ENCODE measurements around the gene TMEM184A.

The TMEM184A gene

DNA sequence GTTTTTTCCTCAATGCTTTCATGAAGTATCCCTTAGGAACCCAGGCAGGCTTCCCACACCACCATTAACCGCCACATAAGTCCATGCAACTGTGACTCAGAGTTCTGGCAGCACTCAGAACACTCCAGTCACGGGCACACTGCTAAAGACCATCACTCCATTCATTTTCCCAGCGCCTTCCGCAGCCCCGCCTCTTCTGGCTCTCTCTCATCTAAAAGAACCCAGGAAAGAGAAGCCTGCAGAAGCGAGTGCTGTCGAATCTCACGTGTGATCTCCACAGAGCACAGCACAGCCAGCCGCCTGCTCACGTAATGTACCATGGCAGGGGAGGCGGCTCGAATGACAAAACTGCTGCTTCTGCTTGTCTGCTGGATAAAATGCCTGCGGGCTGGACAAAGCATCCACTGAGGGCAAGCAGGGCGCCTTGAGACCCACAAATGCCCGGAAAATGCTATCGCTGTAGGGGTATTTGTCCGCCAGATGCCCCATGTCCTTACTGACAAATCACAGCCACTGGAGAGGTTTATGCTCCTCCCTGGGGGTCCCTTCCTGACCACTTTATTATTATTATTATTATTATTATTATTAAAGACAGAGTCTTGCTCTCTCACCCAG lies 12.0 kb upstream of the TMEM184A start:
- no peak for DNase-seq (ENCODE audit: low read depth)

DNA sequence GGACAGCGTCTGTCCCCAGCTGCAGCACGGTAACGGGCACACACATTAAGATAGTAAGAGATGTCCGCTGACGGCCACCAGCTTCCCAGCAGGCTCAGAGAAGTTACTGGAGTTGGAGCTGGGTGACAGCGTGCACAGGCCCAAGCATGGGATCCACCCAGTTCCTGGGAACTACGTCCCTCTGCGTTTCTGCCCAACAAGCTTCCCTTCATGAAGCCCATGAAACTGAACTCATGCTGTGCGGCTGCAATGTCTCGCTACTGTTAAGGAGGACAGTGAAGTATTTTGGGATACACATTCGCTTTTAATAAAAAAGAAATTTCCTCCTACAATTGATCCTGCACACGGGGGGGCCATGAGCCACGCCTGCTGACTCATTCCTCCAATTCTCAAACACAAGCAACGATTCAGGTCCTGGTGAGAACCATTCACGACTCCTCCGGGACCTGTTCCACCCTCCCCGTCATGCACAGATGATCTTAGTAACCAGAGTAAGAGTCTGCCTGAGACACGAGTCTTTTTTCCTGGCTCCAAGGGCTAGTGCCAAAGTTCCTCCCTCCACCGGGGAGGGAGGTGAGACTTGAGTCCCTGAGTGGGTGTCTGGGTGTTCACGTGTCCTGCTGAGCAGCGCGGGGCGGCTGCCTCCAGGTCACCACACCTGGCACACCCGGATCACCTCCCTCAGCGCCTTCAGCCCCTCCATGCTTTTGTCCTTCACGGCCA lies 11.2 kb upstream of the TMEM184A start:
- DNase-seq (ENCODE audit: low read depth): peak; percentile 45

DNA sequence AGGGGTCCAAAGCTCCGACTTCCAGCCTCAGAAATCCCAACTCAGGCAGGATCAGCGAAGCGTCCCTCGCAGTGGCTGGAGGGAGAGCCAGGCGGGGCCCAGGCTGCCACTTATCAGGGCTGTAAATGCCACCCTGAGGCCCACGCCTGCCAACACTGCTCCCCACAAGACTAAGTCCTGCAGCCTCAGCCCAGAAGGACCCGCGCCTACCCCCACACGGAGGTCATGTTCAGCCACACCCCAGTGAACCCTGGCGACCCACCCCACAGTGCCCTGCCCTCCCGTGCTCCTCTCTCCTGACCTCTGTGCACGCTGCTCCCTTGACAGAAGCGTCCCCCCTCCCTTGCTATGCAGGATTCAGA lies 10.7 kb upstream of the TMEM184A start:
- no peak for DNase-seq (ENCODE audit: low read depth)

DNA sequence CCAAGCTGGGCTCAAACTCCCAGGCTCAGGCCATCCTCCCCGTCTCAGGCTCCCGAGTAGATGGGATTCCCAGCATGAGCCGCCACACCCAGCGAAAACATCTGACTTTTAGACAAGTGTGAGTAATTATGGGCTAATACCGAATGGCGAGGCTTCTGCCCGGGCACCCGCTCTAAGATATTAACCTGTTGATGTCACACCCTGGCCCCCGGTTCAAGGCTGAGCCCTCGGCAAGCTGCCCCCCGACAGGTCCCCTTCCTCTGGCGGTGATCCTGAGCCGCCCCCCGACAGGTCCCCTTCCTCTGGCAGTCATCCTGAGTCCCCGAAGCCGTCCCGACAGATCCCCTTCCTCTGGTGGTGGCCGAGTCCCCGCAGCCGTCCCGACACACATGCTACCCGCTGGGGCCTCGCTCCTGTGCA lies 8.6 kb upstream of the TMEM184A start:
- no peak for DNase-seq (ENCODE audit: low read depth)

DNA sequence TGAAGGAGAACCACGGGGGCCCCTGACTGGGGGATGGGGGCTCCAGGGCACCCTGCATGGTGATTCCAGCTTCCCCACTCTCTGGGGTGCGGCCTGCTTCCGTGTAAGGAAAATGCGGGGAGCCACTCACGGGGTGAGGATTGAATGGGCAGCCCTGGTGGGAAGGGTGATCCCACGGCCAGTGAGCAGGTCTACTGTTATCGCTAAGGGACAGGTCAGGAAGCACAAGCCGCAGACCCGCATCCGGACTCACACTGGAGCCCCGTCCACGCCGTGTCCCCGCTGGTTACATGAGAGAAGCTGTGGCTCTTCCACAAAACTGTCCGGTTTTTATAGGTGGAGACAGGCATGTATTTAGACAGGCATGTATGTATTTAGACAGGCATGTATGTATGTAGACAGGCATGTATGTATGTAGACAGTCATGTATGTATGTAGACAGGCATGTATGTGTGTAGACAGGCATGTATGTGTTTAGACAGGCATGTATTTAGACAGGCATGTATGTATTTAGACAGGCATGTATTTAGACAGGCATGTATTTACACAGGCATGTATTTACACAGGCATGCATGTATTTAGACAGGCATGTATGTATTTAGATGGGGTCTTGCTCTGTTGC lies 8.1 kb upstream of the TMEM184A start:
- no peak for DNase-seq (ENCODE audit: low read depth)

DNA sequence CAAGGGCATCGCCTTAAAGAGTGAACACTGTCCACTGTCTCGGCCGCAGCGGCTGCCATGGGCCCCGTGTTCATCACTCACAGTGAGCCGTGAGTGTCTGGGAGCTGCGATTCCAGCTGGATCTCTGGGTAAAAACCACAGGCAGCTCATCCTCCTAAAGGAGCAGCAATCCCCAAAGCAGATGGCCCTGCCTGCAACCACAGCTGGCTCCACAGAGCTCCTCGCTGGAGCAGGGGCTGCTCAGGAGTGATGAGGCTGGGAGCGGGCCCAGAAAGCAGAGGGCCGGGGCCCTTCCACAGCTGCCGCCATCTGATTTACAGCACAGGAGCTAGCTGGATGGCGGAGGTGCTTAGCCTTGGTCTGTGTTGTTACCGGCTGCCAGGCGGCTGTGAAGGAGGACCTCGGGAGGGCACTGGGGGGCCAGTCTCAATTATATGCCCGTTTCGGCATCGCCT lies 6.6 kb upstream of the TMEM184A start:
- DNase-seq (ENCODE audit: low read depth): no peak

DNA sequence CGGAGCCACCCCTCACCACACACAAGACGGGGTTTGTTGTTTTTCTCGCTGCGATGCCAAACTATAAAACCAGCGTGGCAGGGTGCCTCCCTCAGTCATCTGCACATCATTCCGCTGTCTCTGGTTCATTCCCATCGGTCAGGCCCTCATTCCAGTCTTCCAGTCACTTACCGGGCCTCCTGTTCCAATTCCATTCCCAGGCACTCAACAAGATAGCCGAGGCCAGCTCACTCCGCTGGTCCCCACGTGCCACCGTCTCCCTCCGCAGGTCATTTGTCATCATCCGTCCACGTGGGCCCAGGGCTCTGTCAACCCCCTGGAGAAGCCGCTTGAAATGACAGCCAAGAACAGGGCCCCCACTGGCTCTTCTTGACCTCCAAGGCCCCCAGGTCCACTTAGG lies 6.1 kb upstream of the TMEM184A start:
- DNase-seq (ENCODE audit: low read depth): no peak

DNA sequence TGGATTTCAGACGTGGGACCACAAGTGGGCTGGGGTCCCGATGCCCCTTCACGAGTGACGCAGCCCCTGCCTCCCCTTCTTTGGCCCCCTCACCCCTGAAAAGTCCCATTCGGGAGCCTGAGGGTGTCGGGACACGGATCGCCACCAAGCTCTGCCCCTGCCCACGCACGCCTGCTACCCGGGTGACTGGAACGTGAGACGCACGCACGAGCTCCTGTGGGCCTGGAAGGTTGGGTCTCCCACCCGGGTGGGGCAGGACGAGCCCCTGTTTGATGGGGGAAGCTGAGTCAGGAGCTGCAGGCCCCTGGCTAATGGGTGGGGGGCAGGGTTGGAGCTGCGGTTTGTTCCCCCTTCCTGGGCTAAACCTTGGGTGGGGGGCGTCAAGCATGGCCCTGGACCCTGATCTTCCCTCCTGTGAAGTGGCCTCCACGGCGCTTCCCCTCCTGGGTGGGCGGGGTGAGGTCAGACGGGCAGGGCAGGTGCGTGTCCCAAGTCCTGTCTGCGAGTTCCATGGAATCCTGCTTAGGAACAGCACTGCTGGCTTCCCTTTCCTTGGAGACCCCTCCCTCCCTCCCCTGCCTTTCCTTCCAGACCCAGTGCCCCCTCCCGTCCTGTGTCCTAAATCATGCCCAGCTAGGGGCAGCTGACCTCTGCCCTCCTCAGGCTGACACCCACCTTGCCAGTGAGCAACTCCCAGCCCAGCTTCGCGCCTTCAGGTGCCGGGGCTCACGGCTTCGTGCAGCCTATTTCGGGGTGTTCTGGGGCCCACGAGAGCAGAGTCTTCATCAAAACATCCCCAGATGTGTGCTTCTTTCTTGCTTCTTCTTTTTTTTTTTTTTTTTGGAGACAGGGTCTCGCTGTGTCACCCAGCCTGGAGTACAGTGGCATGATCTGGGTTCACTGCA lies 5.3 kb upstream of the TMEM184A start:
- DNase-seq (ENCODE audit: low read depth): no peak

DNA sequence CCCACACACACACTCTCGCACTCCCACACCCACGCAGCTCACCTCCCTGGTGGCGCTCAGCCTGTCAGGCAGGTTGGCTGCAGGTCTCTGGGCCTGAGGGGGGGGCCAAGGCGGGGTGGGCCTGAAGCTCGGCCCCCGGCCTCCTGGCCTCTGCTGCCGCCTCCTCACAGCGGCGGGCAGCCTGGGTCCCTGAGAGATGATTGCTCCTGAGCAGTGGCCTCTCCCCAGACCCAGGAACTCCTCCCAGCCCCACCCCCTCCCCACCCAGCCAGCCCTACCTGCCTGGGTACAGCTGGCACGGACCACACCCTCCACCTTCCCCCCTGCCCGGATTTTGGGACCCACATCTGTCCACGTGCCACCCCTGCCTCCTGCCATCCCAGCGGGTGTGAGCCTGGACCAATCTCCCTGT lies 4.6 kb upstream of the TMEM184A start:
- no peak for DNase-seq (ENCODE audit: low read depth)

DNA sequence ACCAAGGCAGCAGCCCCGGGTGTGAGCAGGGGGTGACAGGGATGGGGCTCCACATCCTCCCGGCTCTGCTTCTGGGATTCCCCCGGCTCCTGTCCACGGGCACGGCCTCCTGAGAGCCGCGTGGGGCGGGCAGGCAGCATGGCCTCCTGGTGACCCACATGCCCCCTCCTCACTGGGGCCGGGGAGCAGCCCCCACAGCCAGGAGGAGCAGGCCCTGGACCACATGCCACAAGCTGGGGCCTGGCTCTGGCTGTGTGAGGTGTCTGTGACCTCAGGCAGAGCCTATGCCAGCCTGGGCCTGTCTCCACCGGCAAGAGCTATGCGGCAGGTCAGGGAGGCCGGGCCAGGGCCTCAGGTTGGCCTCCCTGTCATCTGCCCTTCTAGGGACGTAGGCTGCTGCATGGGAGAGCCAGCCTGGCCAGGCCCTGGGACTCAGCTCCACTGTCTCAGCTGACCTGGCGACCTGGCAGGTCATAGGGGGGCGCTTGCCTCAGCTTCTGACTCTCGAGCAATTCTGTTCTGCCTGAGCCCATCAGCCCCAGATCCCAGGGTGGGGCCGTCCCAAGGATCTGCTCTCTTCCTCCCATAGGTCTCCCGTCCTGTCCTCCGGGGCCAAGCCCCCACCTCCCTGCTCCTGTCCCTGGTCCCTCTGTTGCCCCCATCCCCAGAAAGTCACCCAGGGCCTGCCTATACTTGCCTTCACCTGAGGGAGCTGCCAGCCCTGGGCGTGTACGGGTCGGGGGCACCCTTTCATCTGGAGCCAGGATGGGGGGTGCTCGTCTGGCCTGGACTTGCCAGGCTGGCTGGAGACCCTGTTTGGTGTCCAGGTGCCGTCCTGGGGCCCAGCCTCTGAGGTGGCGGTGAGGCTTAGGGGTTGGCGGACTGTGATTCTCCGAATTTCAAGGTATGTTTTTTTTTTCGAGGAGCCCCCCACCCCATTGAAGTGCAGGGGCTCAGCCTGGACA lies 3.9 kb upstream of the TMEM184A start:
- DNase-seq (ENCODE audit: low read depth): no peak

DNA sequence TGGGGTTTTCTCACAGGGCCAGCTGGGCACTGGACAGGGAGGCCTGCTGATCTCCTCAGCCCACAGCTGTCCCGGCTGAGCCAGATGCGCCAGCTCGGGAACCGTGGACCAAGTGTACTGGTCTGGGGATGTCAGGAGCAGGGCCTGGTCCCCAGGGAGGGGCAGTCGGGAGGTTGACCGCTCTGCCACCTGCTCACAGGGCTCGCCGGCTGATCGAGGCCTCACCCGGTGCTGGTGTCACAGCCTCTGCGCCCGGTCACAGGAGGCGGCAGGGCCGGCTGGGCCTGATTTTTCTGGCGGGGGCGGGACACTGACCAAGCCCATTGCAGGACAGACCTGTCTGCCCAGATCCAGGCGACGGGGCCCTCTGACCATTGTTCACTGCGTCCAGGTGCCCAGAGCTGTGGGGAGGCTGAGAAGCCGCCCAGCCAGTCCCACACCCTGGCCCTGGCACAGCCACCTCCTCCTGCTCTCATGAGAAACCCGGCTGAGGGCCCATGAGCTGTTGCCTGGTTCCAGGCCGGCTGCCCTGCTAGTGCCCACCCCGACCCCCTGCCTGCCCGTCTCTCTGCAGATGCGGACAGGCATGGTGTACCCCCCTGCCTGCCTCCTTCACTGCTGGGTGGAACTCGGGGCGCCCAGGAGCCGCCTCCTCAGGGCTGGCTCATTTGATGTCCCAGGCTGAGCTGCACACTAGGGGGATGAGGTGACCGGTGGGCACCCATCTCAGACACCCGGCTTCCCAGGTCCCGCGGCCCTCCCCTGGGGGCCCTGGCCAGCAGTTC lies 3.0 kb upstream of the TMEM184A start:
- DNase-seq (ENCODE audit: low read depth): no peak

DNA sequence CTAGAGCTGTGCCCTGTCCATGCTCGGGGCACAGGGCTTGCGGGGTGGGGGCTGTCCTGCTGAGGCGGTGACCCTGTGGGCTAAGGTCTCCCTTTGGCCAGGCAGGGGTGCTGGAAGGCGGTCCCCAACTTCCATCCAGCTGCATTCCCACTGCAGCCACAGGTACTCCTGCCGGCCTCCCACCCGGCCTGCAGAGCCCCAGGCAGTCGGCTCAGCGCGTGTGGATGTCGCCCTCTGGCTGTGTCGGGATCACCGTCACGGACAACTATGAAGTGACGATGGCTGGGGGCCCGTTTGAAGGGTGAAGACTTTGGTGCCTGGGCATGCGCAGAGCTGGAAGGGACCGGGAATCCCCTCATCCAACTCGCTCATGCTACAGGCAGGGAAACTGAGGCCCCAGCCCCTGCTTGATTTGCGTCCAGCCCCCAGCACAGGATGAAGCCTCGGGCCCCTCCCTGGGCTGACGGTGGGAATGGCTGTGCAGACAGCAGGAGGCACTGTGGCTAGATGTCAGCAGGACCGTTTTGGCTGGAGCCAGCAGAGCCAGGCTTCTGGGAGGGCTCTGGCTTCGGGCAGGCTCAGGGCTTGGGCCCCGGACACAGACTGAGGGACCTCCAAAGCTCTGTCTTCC lies 2.3 kb upstream of the TMEM184A start:
- DNase-seq (ENCODE audit: low read depth): no peak

DNA sequence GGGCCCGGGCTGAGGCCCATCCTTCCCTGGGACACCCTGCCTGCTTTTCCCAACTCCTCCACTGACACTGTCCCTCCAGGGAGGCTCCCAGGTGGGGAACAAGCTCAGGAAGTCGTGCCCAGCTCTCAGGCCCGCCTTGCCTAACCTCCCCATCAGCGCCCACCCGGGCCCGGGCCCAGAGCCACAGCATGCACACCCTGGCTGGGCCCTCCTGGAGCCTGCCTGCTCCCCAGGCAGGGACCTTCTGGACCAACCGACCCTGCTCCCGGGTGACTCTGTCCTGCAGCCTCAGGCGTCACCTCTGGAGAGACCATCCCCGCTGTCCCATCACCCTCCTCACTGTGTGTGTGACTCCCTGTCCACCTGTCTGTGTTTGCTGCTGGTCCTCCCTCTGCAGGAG lies 1.8 kb upstream of the TMEM184A start:
- no peak for DNase-seq (ENCODE audit: low read depth)

DNA sequence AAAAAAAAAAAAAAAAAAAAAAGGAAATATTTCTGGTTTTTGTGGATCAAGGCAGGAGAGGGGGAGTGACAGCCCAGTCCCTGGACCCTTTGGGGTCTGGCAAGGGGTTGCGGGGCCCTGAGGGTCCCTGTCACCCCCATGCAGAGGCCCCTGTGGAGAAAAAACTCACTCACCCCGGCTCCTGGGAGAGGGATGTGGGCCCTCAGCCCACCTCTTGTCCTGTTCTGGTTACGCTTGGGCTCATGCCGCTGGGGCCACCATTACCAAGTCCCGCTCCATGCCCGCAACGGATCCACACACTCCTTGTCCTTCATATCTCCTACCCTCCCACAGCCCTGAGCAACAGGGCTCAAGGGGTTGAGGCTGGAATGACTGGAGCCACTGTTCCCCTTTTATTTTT lies 1.0 kb upstream of the TMEM184A start:
- DNase-seq (ENCODE audit: low read depth): no peak

DNA sequence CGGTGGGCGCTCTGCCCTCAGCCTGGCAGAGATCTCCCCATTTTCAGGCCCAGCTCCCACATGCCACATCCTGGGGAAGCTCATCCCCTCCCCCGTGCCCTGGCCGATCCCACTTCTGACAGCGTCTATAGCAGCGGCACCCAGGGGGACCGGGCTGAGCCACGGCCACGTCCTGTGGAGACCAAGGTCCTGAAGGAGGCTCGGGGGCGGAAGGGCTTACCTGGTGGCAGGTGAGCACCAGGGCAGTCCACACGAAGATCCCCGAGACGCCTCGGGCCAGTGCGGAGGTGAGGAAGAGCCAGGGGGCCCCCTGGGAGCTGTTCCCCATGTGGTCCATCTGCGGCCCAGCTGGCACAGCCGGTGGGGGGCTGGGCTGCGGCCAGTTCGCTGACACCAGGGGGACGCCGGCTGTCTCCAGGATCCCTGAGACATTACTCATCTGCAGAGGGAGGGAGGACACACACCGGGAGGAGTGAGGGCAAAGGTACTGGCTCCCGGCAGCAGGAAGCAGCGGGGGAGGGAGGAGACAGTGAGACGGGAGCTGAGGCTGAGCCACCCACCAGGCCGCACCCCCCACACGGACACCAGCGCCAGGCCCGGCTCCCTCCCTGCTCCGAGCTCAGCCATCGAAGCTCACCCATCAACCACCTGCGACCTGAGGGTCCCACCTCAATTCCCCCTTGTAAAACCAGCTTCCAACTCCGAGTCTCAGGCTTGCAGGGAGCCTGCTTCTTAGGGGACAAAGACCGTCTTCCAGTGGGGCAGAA lies 776 bp downstream of the TMEM184A start:
- peak; percentile 29 for DNase-seq (ENCODE audit: low read depth)

DNA sequence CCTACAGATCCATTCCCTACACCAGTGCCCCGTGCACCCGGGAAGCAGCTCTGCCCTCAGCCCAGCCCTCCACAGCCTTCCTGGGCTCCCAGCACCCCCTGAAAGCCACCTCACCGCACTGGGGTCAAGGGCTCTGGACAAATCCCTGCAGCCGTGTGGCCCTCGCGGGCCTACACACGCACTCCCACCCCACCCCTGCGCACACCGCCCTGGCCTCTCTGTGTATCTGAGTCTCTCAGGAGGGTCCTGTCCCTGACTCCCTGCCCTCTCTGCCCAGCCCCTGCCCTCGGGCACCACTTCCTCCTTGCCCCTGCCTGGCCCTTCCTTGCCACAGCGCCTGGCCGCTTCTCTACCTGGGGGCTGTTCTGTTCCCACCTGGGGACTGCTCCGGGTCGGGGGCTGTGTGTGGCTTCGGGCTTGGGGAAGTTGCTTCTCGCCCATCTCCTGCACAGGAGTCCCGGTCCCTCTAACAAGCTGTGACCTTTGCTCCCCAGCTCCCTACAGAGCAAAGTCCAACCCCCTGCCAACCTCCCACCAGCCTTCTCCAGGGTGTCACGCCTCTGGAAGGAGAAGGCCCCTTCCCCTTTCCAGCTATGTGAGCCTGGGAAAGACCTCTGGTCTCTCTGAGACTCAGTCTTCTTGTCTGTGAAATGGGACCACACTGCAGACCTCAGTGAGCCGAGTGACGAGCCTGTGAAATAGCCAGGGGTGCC lies 1.5 kb downstream of the TMEM184A start:
- DNase-seq (ENCODE audit: low read depth): no peak

DNA sequence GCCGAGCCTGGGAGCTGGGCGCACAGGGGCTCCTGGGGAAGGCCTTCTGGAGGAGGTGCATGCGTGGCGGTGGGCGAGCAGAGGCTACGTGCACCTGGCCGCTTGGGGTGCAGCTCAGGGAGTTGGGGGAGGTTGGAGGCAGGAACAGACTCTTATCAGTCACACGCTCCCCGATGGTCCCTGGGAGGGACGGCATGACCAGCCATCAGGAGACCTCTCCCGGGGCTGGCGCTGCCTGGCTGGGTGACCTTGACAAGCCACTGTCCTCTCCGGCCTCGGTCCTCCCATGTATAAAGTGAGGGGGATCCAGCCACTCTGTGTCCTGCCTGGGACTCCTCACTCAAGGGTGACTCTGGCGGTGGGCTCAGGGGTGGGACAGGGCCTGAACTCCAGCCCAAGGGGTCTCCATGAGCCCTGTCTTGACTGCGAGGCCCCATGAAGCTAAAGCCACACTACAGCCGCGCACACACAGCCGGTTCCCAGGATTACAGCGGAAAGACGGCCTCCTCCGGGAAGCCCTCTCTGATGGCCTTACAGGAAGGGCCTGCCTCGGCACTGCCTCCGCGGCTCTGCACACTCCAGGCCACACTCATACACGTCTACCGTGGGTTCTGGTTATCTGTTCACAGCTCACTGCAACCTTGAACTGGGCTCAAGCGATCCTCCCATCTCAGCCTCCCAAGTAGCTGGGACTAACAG lies 2.3 kb downstream of the TMEM184A start:
- no peak for DNase-seq (ENCODE audit: low read depth)

DNA sequence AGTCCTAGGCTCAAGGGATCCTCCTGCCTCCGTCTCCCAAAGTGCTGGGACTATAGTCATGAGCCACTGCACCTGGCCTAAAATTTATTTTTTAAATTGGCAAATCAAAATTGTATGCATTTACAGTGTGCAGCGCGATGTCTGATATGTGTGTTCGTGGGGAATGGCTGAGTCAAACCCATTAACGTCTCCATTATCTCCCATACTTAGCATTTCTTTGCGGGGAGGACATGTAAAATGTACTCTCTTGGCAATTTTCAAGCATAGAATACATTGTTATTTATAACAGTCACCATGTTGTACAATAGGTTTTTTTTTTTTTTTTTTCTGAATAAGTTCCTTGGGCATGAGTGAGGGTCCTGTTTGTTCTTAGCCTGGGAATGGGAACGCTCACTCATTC lies 3.8 kb downstream of the TMEM184A start:
- no peak for DNase-seq (ENCODE audit: low read depth)
